ENCODE data around the gene AIF1.
"Not testable (repeated sequence)": the region's sequence is repeated elsewhere in the genome, so short reads cannot be mapped to it uniquely, and the experiment has no call there.

Gene AIF1

GRCh38 chr6:31587791-31588777 lies 26.9 kb upstream of the AIF1 start:
- TF ChIP-seq PATZ1 (CRISPR knock-in tag; IDR thresholded peaks at IDR 0.05; ENCODE audit: borderline replicate concordance) (no peak), CSDC2 (CRISPR knock-in tag; IDR thresholded peaks at IDR 0.05) (no peak), ZNF8 (CRISPR knock-in tag; IDR thresholded peaks at IDR 0.05) (no peak), GLIS3 (CRISPR knock-in tag; IDR thresholded peaks at IDR 0.05) (no peak), PPARA (CRISPR knock-in tag; IDR thresholded peaks at IDR 0.05; ENCODE audit: borderline replicate concordance) (no peak), ESRRG (CRISPR knock-in tag; IDR thresholded peaks at IDR 0.05) (no peak), TOX (CRISPR knock-in tag; IDR thresholded peaks at IDR 0.05; ENCODE audit: borderline replicate concordance) (no peak), BACH2 (CRISPR knock-in tag; IDR thresholded peaks at IDR 0.05; ENCODE audit: borderline replicate concordance) (no peak), POU6F1 (CRISPR knock-in tag; IDR thresholded peaks at IDR 0.05; ENCODE audit: borderline replicate concordance, low read depth) (no peak), ZNF70 (CRISPR knock-in tag; IDR thresholded peaks at IDR 0.05) (no peak), ZC3H10 (CRISPR knock-in tag; IDR thresholded peaks at IDR 0.05) (no peak), ZFP3 (CRISPR knock-in tag; IDR thresholded peaks at IDR 0.05) (no peak), ZFP30 (CRISPR knock-in tag; IDR thresholded peaks at IDR 0.05) (no peak)
- ATAC-seq = no peak

GRCh38 chr6:31588871-31589650 lies 26.0 kb upstream of the AIF1 start:
- peak; percentile 27; the same call in 2 of the 3 replicates for ATAC-seq
- no peak for TF ChIP-seq ESRRG (CRISPR knock-in tag; IDR thresholded peaks at IDR 0.05)
- TF ChIP-seq ZC3H10 (CRISPR knock-in tag; IDR thresholded peaks at IDR 0.05) = no peak
- TF ChIP-seq CSDC2 (CRISPR knock-in tag; IDR thresholded peaks at IDR 0.05) = no peak
- TF ChIP-seq ZNF70 (CRISPR knock-in tag; IDR thresholded peaks at IDR 0.05) = no peak
- no peak for TF ChIP-seq TCF4 (CRISPR knock-in tag; IDR thresholded peaks at IDR 0.05; ENCODE audit: borderline replicate concordance)
- no peak for TF ChIP-seq POU6F1 (CRISPR knock-in tag; IDR thresholded peaks at IDR 0.05; ENCODE audit: borderline replicate concordance, low read depth)
- no peak for TF ChIP-seq RARB (CRISPR knock-in tag; IDR thresholded peaks at IDR 0.05)
- no peak for TF ChIP-seq TOX (CRISPR knock-in tag; IDR thresholded peaks at IDR 0.05; ENCODE audit: borderline replicate concordance)

- not testable (repeated sequence) for ATAC-seq
Measured at GRCh38 chr6:31590691-31591090, 24.3 kb upstream of the AIF1 start.

- no peak for ATAC-seq
- TF ChIP-seq ZNF8 (CRISPR knock-in tag; IDR thresholded peaks at IDR 0.05) (no peak), RARB (CRISPR knock-in tag; IDR thresholded peaks at IDR 0.05) (no peak), POU6F1 (CRISPR knock-in tag; IDR thresholded peaks at IDR 0.05; ENCODE audit: borderline replicate concordance, low read depth) (no peak), CSDC2 (CRISPR knock-in tag; IDR thresholded peaks at IDR 0.05) (no peak), GLIS3 (CRISPR knock-in tag; IDR thresholded peaks at IDR 0.05) (no peak), ISL1 (CRISPR knock-in tag; IDR thresholded peaks at IDR 0.05) (no peak), TCF4 (CRISPR knock-in tag; IDR thresholded peaks at IDR 0.05; ENCODE audit: borderline replicate concordance) (no peak), TSHZ2 (CRISPR knock-in tag; IDR thresholded peaks at IDR 0.05) (no peak), ZNF565 (CRISPR knock-in tag; conservative IDR thresholded peaks at IDR 0.05; ENCODE audit: low read depth) (no peak), ESRRG (CRISPR knock-in tag; IDR thresholded peaks at IDR 0.05) (no peak), TOX (CRISPR knock-in tag; IDR thresholded peaks at IDR 0.05; ENCODE audit: borderline replicate concordance) (no peak)
Measured at GRCh38 chr6:31592396-31592771, 22.6 kb upstream of the AIF1 start.

Data from SK-N-SH treated with all-trans-retinoic acid at 6 μM for 48 hours (cell line).